HL-60/S4 treated with retinoic acid at 250 ng/mL for 4 days and 3 days (cell line): ENCODE measurements around the gene GNGT1.

Experiments
- in situ Hi-C: fragments of 300-500 bp; cut with MboI; formaldehyde crosslinking; loops from 2 replicates; pipeline ENCODE4 v1.7.0; 2022; ENCODE audit warnings: low sequenced_read_pairs

GNGT1 gene

DNA sequence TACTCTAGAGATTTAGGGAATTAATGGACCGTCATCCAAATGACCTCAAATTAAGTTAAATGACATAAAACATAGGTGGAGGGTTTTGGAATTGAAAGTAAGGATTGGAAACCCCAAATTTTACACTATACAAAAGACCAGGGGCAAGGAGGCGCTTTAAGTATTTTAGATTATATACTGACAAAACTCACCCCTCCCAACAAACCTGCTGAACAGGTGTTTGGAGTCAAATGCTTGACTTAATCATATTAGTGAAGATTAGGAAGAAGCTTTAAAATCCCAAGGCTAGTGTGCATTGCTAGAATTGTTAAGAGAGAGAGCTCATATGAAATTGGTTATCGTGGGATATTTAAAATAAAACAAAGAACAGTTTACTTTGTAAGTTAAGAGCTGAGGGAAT is at the start of gene GNGT1:
Gene GNGT1, plus strand, starts transcription at position 301 of the 400 bp plus-strand sequence. CDS start 180 bp downstream, outside the sequence.
- in situ Hi-C loops: no loop called here

DNA sequence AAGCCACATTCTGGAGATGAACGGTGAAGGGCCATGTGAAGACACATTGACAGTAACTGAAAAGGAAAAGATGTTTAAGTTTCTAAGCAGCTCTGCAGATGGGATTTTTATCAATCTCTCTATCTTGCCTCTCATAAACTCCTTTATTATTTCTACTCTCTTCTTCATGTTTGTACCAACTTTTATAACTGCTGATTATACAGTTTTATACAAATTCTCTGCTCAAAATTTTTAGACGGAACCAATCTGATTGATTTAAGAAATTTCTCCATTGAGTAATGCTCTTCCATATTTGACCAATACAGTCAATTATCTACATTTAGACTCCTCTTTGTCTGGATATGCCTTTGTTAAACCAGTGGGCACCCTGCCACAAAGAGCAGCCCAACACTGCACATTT is 47.5 kb upstream of the GNGT1 start:
- in situ Hi-C loops: no loop called here

DNA sequence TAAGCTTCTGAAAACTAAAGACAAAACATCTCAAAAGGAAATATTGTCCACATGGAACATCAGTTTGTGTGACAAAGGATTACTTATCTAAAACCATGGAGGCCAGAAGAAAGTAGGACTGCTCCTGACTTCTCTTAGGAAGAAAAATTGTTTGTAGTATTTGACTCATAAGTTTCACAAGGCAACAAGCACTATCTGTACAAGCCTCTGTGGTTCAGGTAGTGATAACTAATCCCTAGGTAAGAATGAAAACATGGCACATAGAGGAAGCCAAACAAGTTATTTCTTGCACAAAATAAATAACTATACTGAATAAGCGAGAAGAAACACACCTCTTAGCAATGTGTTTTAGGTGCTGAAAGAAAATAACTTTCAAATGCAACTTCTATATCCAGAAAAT is 46.1 kb upstream of the GNGT1 start:
- in situ Hi-C loops: no loop called here

DNA sequence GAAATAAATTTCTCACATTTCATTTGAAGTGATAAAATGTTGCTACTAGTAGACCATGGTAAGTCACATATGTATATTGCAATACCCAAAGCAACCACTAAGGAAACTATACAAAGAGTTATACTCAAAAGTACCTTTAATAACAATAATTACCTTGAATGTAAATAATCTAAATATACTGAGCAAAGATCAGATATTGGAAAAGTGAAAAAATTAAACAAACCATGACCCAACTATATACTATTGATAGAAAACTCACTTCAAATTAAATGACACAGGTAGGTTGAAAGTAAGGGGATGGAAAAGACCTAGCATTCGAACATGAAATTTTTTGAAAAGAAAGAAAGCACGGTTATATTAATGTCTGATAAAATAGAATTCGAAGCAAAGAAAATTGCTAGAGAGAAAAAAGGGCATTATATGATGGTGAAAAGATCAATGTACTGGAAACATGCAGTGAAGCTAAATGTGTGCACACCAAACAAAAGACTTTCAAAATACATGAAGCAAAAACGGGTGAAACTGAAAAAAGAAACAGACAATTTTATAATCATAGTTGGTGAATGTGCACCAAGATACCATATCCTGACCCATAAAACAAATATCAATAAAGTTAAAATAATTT is 44.9 kb upstream of the GNGT1 start:
- in situ Hi-C loops: no loop called here

DNA sequence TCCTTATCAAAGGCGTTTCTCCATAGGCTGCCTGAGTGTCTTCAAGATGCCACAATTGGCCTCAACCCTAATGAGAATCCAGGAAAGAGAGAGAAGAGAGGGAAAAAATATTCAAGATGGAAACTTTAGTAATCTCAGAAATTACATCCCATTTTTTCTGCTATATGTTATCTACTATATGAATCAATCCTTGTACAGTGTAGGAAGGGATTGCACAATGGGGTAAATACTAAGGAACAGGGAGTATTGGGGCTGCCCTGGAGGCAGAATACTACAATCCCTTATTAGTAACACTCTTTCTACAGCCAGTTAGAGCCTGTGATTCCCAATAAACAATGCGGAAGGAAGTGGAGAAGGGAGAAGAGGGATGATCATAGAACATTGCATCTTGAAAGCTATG is 43.7 kb upstream of the GNGT1 start:
- in situ Hi-C loops: no loop called here

DNA sequence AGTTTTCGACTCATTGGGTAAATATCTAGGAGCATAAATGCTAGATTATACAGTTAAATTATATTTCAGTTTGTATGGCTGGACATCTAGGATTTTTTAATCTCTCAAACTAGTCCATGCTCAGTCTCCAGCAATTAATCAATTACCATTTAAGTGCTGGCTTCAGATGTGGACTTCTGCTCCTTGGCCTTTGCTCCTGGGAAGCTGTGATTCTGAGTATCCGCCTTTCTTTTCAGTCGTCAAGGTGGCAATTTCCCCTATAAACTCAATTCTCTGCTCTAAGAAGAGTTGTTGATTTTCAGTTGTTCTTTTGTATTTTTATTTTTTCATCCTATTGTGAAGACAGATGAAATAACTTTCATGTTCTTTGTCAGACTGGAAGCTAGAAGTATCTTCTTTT is 39.5 kb upstream of the GNGT1 start:
- in situ Hi-C loops: no loop called here

DNA sequence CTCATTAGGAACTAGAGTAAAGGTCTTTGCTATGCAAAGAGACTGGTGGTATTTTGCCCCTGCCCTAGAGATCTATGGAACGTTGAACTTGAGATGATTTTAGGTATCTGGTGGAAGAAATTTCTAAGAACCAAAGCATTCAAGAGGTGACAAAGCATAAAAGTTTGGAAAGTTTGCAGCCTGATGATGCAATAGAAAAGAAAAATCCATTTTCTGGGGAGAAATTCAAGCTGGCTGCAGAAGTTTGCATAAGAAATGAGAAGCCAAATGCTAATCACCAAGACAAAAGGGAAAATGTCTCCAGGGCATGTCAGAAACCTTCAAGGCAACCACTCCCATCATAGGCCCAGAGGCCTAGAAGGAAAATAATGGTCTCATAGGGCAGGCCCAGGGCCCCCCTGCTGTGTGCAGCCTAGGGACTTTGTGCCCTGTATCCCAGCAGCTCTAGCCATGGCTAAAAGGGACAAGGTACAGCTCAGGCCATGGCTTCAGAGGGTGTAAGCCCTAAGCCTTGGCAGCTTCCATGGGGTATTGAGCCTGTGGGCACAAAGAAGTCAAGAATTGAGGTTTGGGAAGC is 32.3 kb upstream of the GNGT1 start:
- in situ Hi-C loops: no loop called here

DNA sequence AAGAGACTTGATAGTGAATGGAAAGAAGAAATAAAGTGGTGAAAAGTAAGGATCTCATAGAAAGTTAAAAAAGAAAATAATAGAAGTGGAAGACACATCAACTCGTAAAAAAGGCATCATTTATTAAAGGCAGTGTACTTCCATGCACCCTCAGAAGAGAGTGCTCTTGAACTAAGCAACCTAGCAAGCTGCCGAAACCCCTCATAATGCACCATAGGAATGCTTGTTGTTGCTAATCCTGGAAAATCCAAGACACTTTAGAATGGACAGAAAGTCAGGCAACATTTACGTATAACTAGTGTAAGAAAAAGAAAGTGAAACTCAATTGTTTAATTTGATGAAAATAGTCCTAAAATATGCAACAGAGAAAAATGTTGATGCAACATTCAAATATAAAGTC is 28.6 kb upstream of the GNGT1 start:
- in situ Hi-C loops: no loop called here

DNA sequence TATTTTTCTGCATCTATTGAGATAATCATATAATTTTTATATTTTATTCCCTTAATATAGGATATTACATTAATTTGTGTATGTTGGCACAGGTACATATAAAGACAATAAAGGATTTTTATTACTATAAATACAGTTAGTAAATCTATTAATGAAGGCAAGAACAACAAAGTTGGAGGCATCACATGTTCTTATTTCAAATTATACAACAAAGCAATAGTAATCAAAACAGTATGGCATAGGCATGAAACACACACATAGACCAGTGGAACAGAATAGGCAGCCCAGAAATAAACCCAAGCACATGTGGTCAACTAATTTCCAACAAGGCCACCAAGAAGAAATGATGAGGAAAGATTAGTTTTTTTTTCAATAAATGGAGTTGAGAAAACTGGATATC is 27.0 kb upstream of the GNGT1 start:
- in situ Hi-C loops: no loop called here

DNA sequence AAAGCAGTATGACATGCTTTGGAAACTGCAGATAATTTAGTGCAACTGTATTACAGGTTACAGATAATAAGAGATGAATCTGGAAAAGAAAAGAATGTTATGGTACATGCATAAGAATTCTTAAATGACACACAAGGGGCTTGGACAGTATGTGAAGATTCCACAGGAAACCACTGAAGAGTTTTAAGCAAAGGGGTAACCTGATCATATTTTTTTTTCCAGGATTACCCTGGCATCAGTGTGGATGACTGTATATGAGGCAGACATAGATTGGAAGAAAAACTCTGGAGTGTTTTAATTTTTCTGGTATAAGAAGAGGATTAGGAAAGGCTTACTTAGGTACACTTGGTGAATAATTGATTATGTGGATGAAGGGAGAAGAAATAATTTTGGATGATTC is 23.9 kb upstream of the GNGT1 start:
- in situ Hi-C loops: no loop called here

DNA sequence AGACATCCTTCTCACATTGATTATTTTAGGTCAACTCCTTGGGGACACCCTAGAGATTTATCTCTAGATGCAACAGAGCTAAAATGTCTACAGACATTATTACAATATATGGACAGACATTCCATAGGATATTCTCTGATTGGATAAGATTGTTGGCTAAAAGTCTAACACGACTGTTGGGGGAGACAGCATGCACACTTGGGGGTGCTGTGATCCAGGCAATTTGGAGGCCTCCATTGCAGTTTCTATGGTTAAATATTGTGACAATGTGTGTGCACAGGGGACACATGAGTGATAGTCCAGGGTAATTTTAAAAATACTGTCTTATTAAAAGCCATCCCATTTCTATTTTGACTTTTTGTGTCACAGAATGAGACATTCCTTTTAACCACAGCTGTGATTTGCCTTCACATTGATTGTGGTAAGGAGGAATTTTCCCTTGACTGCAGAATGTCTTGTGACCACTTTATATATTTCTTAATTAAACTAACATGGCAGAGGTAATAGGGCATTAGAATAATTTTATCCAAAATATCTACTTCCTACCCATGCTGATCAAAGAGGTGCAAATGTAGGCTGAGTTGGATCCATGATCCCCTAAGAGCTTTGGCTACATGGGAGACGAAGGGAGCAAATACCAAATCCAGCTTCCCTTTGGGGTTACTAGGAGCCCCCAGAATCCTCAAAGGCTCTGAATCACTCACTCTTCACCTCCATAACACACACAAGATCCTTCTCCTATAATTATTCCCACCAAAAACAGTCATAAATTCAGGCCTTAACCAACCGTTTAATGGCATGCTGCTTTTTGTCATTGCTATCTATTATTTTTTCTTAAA is 23.1 kb upstream of the GNGT1 start:
- in situ Hi-C loops: no loop called here

DNA sequence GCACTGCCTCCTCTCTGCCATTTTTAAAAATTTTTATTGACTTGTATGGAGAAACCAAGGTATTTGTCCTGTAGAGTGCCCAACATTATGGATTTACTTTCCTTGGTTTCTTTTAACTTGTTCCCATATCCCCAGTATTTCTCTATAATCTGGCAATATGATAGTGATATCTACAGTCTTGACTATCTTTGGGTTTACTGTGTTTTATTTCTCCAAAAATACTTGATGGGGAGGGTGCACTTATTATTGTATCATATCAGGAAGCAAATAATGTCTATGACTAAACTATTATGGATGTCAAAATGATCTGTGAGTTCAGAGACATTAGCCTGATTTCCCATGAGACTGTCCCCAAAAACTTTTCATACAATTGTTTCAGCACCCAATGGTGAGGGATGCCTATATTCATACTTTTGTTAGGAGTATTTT is 22.4 kb upstream of the GNGT1 start:
- in situ Hi-C loops: no loop called here

DNA sequence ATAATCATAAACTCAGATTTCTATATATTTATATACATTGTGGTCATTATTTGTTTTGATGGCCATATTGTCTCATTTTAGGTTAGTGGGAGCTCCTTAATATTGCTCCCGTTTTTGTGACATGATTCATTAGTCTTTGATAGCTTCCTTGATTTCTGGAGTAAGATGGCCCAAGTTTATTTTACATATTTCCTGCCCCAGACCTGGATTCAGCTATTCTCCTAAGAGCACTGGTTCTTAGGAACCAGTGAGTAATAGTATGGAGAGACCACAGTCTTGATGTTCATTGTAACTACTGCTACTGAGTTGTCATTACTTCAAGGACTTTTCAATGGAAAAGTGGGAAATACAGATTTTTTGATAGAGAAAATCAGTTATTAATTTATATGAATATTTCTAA is 21.8 kb upstream of the GNGT1 start:
- in situ Hi-C loops: no loop called here

DNA sequence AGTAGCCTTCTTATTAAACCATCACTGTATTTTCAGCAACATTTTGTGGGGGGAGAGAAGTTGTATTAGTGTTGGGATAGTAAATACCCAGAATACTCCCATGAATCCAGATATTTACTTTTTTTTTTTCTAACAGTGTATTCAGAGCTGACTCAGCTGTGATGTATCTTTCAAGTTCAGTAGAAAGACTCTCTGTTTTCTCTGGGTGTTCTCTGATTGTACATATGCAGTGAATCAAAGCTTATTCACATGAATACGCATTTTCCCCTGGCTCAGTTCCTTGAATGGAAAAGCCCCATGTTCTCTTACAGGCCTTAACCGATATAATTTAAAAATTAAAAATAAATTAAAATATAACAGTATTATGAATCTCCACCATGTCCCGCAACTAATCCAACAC is 17.1 kb upstream of the GNGT1 start:
- in situ Hi-C loops: no loop called here

DNA sequence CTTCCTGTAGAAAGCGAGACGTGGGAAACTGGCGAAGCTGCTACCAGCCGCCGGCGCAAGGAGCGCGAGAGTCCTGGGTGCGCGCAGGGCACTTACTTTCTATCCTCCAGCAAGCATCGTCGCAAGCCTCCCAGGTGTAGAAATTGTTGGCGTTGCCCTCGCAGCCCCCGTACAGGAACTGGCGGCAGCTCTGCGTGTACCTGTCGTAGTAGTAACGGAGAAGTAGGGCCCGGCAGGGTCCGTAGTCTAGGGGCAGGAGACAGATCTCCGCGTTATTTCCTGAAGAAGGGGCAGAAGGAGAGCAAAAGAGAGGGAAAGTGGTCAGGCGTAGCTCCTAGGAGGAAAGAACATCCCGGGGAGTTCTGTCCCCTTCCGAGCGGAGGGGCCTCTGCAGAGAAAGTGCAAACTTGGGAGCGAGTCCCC is 16.3 kb upstream of the GNGT1 start:
- in situ Hi-C loops: no loop called here

DNA sequence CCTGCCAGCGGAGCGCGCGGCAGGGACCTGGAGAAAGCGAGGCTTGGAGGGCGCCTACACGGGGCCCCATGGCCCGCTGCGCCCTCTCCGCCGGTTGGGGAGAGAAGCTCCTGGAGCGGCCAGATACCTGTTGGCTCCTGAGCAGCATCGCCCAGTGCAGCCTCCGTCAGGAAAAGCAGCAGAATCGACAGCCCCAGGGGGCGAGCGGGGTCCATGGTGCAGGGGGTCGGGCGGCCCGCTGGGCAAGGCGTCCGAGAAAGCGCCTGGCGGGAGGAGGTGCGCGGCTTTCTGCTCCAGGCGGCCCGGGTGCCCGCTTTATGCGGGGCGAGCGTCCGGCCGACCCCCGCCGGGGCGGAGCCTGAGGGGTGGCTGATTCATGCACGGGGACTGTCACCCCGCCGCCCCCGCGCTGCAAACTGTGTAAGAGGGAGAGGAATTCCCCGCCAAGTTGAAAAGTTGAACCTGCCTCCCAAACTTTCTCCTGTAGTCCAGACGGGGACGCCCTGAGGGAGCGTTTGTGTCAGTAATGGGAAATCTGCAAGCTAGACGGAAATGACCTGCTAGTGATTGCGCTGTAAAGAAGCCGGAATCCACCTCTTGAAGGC is 15.8 kb upstream of the GNGT1 start, which contains the start of gene TFPI2:
Gene TFPI2, minus strand, starts transcription at position 290 of the 605 bp plus-strand sequence. Its CDS starts 75 bp downstream, at position 215.
- in situ Hi-C loops: no loop called here

DNA sequence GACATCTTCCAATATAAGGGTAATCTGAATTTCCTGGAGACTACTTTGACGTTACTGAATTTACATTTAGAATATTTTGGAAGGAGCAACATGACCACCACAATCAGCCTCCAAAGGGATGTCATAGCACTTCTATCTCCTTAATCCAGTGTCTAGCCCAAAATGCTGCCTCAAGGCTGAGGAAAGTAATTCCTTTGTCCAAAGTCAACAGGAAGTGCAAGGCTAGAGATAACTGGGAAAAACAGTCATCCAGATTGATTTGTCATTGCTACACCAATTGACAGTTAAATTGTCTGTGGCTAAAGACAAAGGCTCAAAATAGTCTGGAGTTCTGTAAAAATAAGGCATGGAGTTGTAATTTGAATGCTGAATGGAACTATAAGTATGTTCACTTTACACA is 11.9 kb upstream of the GNGT1 start:
- in situ Hi-C loops: no loop called here

DNA sequence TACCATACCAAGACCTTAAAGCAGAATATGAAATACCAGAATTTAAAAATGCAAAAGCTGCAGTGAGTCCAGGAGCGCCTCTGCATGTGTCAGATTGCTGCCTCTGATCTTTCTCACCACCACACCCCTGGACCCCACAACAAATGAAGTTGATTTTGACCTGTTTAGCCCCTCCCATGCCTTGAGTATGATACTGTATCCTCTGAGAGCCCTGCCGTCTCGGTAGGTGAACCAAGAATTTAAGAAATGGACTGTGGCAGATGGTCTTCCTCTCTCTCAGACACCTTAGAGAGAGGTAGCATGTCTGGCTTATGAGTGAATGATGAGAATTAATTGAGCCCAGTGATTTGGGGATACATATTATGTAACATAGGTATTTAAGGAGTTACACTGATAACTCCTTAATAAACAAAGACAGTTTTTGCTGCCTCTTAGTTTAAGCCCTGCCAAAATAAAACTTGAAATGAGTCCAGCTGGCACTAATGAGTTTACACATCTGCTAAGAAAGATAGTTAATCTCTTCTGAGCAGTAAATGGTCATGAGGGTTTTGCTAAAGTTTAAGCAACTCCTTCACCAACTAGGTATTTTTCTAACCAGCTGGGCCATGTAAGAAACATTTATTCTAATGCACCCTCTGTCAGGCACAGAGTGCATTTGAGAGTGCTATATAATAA is 11.3 kb upstream of the GNGT1 start:
- in situ Hi-C loops: no loop called here

DNA sequence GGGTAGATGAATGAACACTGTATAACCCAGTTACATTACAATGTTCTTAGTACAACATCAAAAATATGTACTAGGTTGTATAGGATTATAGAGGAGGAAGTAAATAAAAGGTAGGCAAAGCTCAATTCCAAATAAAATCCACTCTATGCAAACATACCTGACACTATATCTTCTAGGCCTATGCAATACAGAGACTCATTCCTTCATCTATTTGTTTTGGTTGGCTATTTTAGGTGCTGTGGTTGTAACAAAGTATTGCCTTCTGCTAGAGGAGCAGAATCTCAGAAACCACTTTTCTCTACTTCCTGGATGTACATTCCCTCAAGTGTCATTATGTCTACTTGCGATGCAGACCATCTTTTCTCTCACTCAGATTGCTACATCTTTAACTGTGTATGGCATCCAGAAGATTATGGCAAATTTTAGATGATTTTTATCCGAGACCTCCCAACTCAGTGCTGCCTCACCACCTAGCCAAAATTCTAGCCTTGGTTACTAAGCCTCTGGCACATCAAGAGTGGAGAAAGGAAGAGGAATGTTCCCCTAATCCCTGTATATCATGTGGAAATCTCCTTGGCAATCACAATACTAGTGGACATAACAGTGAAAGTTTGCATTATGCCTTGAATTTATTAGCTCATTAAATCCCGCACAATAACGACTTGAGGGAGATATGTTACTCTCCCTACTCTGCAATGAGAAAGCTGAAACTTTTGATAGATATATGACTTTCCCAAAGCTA is 10.3 kb upstream of the GNGT1 start:
- in situ Hi-C loops: no loop called here

DNA sequence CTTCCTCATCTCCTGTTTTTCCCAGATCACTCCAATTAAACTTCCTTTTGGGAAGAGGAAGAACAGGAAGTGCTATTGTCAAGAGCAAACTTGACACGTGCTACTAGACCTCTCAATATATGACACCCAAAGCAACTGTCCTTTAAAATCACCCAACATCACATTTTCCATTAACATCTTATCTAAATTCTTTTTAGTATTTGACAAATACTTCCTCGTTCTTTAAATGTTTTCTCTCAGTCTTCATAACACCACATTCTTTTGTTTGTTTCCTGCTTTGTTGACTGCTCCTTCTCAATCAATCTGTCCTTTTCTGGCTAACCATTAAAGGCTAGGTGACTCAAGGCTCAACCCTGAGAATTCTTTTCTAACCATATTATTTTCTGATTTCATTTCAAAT is 8.7 kb upstream of the GNGT1 start:
- in situ Hi-C loops: no loop called here
